A204.1 (cell line): ENCODE results near the gene SGCD.
A peak's percentile ranks its signal among the peaks of the same experiment; 100 is the strongest.

Source experiments
- FAIRE-seq: peaks from 2 replicates; lab custom pipeline; 2012; peaks lifted over from hg19 to GRCh38; lab: Jason Lieb, UNC

SGCD gene

DNA sequence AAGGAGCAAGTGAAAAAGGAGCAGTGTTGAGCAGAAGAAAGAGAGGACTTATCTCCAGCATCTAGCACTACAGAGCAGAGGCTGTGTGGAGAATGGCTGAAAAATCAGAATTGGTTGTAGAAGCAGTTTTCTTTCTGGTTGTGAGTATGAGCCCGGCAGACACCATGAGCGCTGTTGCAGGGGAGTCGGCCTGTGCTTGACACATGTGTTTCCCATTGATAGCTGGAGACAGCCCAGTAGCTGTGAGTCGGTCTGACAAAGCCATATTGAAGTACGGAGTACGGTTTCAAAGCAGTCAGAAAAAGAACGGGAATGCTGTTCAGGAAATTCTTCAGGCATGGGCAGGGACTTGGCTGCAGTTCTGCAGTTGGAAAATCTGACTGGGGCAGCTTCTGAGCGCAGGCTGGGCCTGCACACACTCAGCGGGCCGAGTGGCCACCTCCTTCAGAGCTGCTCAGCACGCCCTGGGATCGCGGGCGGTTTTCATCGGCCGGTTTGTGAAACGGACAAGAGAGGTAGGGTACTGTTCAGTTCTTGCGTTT, at the start of gene SGCD:
Gene SGCD (plus strand): TSS at position 447 of the 542 bp plus-strand sequence.
- no peak for FAIRE-seq

DNA sequence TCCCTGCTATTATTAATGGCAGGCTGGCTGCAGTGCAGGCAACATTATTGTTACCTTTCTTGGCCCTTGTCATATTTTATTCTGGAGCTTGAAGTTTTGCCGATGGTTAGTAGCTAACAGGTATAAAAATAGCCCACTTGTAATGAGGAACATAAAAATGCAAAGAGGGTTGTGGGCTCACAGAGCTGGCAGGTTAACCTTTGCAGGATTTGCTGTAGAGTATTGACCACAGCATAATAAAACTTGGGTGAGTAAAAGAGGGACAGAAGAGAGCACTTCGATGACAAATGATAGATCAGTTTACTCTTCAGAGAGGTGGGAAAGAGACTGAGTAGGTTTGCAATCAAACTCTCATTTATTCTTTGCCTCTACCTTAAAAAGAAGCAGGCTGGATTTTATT, 49.7 kb upstream of the SGCD start:
- no peak for FAIRE-seq

DNA sequence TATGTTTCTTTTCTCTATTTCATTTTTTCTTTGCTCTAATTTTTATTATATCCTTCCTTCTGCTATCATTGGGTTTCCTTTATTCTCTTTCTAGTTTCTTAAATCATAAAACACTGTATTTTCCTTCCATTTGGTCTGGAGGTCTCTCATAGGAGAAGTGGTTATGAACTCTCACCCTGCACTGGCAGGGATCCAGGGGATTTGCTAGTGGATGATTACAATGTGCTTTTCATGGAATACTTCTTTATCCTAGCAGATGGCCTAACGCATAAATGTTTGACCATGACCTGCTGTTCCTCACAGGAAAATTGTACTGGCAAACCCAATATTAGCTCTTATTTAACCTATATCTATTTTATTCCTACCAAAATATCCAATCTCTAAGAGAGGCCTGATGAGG, 31.5 kb upstream of the SGCD start:
- no peak for FAIRE-seq

DNA sequence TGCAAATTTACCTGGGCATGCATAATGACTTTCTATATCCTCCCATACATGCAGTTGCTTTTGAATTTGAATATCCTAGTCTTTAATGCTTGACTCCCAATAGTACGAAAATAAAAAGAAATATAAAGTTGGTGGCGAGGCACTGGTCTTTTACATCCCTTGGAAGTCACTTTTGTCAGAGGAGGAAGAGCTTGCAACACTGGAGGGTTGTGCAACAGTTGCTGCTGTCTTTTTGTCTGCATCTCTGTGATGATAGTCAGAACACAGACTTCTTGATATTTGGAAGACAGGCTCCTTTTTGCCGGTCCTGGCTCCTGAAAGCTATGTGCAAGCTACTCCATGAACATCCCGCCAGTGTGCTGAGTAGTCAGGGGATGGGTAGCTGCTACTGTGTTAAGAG, 16.8 kb upstream of the SGCD start:
- FAIRE-seq, result no peak

DNA sequence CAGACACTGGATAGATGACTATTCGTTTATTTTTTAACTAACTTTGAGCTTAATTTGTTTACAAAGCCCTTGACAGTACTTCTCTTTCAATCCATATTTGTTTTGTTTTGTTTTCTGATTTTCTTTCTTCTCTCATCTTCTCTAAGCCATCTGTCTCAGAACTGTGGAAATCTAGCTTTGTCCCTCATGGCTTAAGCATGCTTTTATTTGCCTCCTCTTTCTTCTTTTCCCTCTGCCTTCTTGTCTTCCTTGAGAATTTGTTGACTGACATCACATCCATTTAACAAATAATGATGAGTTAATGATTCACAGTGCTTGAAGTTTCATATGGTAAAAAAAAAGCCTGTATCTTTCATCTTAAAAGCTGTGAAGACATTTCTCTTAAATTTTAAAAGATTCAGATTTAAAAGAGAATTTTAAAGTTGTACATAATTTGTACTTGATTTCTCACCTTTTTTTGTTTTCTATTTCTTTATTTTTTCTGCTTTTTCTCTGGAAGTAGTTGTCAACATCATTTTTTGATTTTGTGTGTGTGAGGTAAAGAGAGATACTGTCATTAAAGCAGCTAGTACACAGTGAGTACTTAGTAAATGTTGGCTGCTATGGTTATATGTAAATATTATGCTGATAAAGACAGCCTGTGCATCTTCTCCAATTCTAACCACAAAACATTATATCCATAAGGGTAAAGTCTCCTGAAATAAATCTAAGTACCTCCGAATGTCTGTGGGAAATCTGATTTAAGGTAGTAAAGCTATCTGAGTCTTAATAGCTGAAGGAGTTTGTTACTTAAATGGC, 13.9 kb upstream of the SGCD start:
- no peak for FAIRE-seq

DNA sequence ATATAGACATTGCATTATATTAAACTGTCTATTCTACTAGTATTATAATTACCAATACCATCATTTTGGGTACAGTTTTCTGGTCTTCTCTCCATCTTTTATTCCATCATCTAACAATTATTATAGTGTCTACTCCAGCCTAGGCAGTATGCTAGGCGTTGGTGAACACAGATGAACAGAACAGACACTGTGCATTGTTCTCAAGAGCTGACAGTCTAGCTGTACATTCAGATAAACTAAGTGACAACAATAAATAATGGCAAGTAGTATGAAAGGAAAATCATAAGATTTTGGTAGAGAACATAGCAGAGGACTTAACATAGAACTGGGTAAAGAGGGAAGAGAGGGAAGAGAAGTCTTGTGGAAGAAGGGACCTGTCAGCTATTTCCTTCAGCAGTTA, 12.5 kb upstream of the SGCD start:
- FAIRE-seq, result no peak

DNA sequence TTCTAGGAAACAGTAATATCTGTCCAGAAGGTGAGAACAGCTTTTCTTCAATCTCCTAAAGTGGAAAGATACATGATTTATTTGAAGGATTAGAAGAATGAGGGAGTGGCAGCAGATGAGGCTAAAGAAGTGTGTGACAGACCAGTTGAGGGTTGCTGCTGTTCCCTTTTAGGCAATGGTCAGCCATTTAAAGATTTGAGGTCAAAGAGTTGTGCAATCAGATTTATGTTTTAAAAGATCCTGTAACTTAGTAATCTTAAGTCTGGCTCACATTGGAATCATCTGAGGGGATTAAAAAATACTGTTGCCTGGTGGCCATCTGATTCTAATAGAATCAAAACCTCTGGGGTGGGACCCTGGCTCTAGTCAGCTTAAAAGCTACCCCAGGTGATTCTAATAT, 4.3 kb upstream of the SGCD start:
- FAIRE-seq, result no peak

DNA sequence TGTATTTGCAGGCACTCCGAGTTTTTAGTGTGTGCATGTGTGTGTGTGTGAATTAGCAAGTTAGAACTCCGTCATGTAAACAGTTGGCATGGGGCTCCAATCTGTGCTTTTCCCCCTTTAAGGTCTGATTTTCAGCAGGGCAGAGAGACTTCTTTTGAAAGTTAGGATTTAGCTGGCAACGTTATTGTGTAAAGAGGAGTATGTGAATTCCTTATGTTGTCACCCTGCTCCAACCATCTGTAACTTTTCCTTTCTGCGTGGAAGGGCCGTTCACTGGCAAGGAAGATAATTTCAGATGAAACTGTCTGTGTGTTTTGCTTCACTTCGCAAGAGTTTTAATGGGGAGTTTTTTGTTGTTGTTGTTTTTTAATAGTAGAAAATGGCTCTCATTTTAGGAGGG, 332 bp downstream of the SGCD start:
- FAIRE-seq, result no peak

DNA sequence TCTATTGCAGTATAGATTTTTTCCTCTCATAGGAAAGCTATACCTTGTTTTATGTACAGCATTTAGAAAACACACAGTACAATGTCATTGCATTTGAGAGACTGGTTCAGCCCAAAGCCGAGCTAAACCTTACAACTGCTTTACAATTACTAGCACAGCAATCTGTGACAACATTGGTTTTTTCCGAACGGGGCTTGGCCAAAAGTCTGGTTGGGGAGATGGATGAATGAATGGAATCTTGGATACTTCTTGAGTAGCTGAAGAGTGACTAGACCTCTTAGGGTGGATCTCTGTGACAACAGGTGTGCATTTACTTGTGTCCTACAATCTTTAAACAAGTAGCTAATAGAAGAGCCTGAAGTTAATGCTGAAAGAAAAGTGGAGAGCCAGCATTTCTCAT, 1.2 kb downstream of the SGCD start:
- FAIRE-seq, result no peak

DNA sequence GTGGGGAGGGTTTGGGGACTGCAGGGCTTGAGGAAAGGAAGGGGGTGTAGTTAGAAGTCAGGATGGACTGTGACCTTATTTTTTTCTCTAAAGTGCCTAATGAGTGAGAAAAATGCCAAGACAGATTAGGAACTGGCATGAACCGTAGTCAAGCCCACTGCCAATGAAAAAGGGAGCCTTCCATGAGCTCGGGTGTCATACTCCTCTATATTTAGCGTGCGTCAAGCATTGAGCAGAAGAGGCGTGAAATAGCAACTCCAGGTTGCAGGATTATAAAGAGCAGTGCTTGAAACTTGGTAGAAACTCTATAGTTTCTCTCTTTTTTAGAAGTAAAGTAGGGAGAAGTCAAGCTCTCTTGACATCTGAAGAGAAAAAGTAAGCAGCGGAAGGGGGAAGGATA, 1.8 kb downstream of the SGCD start:
- FAIRE-seq, result no peak

DNA sequence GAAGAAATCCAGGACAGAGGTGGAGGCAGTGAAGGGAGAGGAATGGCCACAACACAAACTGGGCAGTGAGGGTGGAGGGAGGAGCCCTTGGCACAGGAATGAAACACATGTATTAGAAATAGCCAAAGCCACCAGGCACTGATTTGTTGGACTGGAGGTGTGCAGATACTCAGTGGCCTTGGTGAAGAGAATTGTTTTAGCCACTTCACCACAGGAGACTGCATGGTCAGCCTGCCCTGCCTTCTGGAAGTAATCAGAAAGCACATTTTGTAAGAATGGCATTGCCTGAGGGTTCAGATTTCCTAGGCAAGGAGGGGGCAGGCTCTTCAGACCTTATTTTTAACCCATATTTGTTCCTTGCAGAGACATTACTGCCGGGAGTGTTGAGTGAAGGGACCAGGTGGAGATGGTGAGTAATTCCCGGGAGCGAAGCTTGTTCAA, 2.2 kb downstream of the SGCD start:
- FAIRE-seq, result no peak

DNA sequence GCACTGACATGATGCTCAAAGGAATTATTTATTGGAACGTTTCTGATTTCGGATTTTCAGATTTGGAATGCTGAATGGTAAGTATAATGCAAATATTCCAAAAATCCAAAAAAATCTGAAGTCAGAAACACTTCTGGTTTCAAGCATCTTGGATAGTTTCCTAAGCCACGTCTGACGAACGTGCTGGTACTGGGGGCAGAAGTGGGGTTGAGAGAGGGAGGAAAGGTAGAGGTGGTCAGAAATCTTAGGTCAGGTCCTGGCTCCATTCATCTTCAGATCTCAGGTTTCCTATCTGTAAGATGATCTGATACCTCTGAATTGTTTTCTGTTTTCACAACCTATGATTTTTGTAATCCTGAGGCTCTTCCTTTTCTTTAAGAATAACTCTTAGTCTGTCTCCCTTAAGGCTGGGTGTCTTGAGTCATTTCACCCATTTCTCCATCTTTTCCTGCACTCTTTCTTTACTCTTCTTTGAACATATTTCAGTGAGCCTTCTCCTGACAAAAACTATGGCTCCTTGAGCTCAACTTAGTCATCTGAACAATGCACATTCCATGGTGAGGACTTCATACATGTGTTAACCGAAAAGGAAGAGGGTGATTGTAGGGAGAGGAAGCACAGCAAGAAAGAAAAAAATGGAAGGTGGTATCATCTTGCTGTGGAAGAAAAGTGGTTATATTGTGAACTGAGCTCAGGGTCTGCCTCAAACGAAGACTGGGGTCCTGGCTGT, 3.3 kb downstream of the SGCD start:
- FAIRE-seq, result no peak

DNA sequence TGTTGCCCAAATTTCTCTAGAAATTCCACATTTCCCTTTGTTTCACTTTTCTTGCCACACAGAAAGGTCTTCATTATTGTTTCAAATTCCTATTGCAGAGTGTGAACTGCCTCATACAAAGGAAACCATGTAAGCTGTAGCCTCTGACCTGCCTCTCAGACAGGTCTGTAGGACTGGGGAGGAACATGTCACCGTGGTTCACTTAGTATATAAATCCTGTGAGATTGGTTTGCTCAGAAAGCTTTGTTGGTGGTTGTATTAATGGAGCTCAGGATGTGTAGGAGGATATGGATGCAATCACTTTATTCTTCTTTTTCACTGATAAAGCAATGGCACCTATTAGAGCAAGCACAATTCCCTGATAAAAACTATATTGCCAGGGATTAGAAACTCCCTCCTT, 4.2 kb downstream of the SGCD start:
- no peak for FAIRE-seq

DNA sequence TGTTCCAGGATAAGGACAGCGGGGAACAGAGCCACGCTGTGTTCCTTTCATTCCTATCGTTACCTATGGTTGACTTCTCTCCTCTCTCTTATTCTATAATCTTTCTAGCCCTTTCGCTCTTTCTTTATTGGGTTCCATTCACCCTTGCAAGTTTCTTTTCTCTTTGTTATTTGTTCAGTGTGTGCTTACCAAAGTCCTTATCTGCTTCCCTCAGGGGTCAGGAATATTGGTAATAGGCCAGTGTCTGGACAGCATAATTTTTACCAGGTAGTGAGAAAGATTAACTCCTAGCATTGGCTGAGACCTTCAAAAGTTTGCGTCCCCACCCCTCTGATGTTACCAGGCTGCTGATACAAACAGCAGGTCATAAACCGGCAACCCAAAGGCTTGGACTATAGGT, 4.9 kb downstream of the SGCD start:
- no peak for FAIRE-seq

DNA sequence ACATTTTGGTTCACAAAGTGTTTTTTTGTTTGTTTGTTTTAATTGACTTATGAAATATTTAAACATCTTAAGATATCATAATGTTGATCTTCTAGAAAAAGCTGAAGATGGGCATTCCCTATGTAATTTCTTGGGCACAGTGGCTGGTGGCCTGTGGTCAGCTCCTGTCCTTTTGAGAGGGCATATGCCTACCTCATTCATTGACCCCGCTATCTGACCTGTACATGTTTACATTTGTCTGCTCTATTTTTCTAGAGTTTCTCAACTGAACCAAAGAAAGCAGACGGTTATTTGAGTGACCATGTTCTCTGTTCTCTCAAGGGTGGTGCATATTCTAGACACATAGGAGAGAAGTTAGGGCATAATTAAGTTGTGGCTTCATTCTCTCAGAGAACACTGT, 5.3 kb downstream of the SGCD start:
- no peak for FAIRE-seq

DNA sequence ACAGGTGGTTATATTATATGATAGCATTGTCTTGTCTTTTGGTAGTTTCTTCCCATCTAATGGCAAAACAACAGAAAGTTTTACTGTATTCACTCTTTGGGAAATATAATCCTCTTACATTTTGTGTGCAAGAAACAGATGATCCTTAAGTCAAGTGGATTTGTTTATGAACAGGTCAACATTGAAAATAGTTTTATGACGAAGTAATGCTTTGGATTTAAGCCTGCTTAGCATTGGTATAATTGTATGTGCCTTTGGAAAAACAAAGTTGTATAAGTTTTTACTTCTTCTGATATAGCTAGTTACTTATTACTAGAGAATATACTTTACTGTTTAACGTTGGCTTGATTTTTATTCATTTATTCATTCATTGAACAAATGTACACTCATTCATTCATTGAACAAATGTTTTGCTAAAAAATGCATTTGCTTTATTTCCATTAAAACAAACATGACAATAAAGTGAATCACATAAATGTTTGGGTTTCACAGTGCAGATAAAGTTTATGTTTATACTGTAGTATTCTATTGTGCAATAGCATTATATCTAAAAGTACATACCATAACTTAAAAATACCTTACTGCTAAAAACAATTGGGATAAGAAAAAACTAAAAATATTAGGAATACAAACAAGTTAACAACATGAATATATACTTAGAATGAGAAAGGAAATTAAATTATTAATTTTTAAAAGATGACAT, 12.3 kb downstream of the SGCD start:
- peak; percentile 27 for FAIRE-seq

DNA sequence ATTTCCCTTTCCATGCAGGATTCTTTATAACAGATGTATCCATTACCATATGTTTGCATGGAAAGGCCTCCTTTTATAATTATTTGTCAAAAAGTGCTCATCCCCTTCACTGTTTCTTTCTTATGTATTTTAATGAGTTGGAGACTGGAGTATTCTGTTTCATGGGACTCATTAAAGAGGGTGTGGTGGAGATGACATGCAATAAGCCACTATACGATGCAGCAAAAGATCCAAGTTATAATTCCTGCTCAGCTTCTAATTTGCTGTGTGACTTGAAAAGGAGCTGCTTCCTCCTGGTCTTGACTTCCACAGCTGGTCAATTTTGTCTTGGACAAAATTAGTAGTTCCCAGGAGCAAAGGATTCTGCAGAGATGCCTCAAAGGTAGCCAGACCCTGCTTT, 13.9 kb downstream of the SGCD start:
- no peak for FAIRE-seq

DNA sequence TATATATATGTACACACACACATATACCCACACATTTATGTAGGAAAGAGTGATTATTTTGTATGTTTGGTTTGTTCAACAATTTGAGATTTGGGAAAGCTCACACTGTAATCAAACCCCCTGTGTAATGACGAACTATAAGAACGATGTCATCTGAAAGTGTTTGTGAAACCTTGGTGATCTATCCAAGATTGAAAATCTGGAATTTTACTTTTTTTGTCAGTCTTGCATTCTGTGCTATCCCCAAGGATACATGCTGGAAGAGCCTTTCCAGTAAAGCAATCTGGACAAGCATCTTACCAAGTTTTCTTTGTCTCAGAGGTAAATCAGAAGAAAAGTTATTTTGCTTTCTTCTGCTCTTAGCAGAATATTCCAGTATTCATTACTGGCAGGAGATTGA, 23.3 kb downstream of the SGCD start:
- no peak for FAIRE-seq

DNA sequence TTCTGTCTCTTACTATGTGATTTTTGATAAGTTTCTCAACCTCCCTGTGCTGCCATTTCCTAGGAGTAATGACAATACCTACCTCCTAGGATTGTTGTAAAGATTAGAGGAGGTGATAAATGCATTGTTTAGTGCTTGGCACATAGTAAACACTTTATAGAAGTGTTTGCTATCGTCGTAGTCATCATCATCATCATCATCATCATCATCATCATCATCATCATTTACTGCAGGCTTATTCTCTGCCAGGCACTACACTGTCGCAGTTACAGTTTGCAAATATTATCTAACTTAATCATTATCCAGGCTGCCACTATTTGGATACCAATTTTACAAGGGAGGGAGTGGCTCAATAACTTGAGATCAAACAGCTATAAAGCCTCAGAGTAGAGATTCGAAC, 24.5 kb downstream of the SGCD start:
- no peak for FAIRE-seq

DNA sequence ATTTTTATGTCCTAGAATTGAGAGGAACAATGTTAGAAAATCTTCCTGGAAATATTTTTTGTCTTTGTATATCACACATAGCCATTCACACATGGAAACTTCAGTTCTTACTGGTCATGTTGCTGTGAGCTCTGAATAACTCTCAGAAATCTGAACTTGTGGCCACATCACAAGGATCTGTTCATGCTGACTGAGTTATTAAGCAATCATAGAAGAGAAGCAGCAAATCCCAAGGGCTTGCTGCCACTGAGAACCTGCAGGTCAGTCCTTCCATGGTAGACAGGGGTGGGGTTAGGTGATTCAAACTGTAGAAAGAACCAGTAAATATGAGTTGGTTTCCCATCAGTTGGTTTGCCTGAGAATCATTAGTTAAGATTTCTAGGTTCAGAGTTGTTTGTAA, 27.6 kb downstream of the SGCD start:
- FAIRE-seq, result no peak

DNA sequence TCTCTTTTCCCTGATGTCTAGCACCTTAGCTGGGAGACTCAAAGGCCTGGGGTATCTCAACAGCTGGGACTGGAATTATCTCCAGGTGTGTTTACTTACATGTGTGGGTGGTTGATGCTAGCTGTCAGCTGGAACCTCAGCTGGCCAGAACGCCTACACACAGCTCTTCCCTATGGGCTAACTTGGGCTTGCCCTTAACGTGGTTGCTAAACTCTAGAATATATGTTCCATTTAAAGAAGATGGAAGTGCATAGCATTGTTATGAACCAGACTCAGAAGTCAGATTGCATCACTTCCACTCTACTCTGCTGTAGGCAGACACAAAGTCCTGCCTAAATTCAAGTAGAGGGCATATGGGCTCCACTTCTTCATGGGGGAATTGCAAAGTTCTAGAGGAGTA, 29.3 kb downstream of the SGCD start:
- no peak for FAIRE-seq

DNA sequence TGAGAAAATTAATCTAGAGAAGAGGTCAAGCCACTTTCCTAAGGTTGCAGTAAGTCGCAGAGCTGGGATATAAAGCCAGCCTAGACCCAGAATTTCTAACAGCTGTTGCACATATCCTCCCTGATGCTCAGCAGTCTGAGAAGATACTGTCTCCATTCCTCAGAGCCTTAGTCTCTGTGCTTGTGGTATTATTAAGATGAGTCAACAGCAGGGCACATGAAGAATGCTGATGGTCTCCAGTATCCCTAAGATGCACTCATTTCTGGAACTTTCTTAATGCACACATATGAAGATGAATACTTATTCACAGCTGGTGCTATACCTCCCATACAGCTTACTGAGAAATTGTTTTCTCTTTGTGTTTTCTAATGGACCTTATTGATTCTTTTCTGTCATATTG, 32.5 kb downstream of the SGCD start:
- no peak for FAIRE-seq
